Measurements from ENCODE around the gene PALLD.

The PALLD gene

GRCh38 chr4:168832763-168833575 lies 336.1 kb downstream of the PALLD start:
- DNase-seq (ENCODE audit: low spot score): peak; percentile 18

GRCh38 chr4:168833881-168834280 lies 337.0 kb downstream of the PALLD start:
- DNase-seq (ENCODE audit: low spot score): no peak

GRCh38 chr4:168835880-168836454 lies 339.1 kb downstream of the PALLD start:
- DNase-seq (ENCODE audit: low spot score): no peak

DNA sequence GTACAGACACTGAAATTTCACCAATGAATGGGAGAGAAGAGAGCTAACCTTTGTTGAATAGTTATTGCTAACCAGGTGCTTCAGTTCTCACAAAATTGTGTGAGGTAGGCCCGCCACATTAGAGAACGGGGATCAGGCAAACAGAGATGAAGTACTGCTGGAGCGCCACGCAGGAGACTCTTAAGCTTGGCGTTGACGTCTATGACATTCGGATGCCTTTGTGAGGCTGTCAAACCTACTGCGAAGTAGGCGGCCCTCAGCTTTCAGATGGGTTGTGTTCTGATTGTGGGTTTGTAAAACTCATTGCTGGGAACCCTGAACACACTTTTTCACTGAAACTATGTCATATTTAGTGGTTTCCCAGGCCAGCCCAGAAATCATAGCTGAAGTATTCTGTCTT lies 339.6 kb downstream of the PALLD start:
- no peak for DNase-seq (ENCODE audit: low spot score)

DNA sequence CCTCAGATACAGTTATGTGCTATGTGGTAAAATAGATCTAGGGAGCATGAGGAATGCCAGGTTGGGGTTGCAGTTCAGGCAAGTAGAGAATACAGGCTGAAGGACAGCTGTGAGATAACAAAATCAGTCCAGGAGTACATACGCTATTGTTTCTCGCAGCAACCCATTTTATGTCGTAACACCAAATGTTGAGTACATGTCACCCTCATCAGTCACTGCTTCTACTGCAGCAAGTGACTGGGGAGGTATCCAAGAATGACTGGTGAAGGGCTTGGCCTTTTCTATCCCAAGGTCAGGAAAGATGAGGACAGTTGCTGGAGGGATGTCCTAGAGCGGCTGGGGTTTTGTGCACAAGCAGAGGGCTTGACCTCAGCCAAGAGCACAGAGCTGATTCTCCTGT lies 341.1 kb downstream of the PALLD start:
- DNase-seq (ENCODE audit: low spot score): no peak

DNA sequence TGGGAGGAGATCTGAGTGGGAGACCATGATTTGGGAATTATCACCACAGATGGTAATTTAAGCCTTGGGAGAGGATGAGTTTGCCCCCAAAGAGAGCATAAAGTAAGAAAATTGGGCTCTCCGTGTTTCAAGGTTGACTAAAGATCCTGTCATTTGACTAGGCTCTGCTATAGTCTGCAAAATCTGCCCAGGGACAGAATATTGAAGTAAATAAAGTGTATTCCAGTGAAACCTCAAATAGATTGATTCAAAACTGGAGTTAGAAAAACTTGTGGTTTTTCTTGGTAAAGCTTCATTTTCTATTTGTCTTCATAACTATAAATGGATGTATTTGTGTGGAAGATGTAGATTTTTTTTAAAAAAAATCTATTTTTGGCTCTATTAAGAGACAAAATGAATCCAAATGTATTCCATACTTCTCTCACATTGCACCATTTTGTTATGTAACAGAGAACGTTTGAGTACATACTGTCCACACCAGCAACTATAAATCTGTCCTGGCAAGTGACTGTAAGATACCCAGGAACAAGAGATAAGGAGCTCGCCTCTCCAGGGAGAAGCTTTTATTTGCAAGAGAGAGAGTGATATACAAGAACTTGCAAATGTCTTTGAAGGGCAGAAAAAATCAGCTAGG lies 343.0 kb downstream of the PALLD start:
- DNase-seq (ENCODE audit: low spot score): no peak

GRCh38 chr4:168840392-168840763 lies 343.5 kb downstream of the PALLD start:
- no peak for DNase-seq (ENCODE audit: low spot score)

DNA sequence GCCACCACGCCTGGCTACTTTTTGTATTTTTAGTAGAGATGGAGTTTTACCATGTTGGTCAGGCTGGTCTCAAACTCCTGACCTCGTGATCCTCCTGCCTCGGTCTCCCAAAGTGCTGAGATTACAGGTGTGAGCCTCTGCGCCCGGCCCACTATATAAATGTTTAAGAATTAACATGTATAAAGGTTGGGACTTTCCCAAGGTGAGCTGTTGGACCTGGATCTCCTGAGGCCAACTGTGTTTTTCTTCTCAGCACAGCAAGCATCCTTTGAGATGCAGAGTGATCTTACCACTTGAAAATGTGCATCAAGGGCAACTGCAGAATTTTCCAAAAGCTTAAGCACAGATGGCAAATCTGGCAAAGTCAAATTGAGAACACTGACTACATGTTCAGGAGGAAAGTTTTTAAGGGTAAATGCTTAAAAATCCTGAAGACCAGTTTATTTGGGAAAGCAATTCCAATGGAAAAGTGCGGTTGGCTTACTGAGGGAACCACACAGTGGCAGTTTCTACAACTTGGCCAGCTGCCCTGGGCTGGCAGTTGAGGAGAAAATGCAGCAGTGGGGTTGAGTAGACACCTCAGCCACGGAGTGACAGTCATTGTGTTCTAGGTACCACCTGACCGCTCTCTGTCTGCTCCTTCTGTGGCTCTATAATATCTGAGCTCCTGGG lies 344.3 kb downstream of the PALLD start:
- DNase-seq (ENCODE audit: low spot score): no peak

- DNase-seq (ENCODE audit: low spot score): no peak
Observed at GRCh38 chr4:168841672-168842019, 344.8 kb downstream of the PALLD start.

GRCh38 chr4:168842186-168842585 lies 345.3 kb downstream of the PALLD start:
- no peak for DNase-seq (ENCODE audit: low spot score)

- DNase-seq (ENCODE audit: low spot score): no peak
Observed at GRCh38 chr4:168843635-168844034, 346.8 kb downstream of the PALLD start.

DNA sequence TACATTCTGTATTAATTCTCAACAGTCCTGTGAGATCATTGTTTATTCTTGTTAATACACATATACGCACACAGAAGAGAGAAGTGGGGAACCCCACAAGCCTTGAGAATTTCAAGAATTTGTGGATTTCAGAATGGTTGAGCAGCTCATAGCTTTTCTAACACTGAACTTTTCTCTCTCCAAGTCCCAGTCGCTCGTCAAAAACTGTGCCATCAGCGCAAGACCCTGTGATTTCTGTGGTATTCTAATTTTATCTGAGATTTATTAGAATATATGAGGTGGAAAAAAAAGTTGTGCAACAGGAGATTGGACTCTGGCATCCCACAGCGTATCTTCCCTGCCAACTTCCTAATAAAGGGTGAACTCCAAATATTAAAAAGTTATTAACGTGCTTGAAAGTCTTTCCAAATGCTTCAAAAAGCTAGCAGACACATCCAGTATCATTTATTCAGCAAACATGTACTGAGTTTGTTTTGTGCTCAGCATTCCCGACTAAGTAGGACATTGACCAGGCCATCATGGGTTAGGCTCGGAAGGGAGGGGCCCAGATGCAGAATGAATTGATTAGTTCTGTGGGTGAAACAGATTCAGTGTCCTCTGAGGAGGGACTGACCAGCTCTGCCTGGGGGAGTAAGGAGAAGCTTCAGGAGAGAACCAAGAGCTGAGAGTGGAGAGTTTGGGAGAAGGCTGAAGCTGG lies 347.6 kb downstream of the PALLD start:
- DNase-seq (ENCODE audit: low spot score): no peak

GRCh38 chr4:168845897-168846296 lies 349.0 kb downstream of the PALLD start:
- no peak for DNase-seq (ENCODE audit: low spot score)

DNA sequence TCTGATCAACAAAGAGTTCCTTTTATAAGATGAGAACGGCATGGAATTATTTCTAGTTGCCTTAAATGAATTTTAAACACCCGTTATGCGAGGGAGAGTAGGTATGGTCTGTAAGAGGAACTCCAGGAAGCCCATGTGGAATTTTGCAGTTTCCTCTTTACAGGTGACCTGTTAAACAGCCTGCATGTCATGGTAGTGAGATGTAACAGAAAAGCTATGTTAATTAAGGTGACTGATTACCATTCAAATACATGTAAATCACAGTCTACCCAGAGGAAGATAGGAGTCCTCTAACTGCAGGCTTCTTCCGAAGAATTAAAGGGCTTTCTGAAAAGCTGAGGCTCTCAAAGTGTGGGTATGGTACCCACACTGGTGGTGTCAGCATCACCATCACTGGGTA lies 349.6 kb downstream of the PALLD start:
- DNase-seq (ENCODE audit: low spot score): no peak

- DNase-seq (ENCODE audit: low spot score): peak; percentile 22
Observed at GRCh38 chr4:168847771-168848502, 351.1 kb downstream of the PALLD start.

DNA sequence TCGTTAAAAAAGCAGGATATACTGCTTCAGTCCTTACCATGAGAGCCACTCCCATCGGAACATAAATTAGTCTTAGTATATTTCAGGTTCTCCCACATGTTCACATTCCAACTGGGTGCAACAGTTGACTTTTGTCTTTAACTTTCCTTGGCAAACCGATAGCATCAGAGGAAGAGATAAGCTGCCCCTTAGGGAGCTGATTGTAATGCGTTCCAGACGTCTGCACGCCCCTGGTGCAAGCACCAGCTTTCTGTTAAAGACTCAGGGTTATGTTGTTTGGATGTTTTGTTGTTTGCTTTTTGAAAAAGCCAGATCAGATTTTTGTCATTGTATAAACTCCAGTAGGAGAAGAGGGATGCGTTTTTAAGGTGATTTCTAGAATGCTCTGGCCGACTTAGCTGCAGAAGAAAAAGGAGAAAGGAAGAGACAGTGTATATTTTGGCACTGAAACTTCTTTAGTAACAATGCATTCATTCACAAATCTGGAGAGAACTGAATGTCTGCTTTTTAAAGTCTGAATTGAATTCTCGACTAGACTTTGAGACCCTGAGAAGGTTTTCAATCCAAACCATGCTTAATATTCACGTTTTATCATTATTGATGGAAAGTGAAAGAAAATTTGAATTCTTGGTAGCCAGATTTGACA lies 352.3 kb downstream of the PALLD start:
- DNase-seq (ENCODE audit: low spot score): no peak

GRCh38 chr4:168849997-168850396 lies 353.1 kb downstream of the PALLD start:
- no peak for DNase-seq (ENCODE audit: low spot score)

- DNase-seq (ENCODE audit: low spot score): no peak
Observed at GRCh38 chr4:168852387-168852786, 355.5 kb downstream of the PALLD start.

- no peak for DNase-seq (ENCODE audit: low spot score)
Observed at GRCh38 chr4:168852933-168853713, 356.3 kb downstream of the PALLD start.

DNA sequence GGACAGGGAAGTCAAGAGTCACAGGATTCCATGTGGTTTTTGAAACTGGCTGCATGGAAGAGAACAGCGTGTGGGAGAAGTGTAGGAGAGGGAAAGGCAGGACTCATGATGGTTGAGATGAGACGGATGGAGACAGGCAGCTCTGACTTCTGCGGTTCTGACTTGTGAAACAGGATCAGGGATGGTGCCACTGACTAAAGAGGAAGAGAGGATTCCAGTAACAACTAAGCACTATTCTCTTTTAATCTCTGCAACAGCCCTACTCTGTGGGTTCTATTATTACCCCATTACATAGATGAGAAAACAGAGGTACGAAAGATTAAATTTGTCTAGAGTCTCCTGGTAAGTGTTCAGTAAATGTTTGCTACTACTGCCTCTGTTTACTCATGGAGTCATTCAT lies 356.9 kb downstream of the PALLD start:
- DNase-seq (ENCODE audit: low spot score): no peak
